ENCODE data around the gene NPNT.

Gene NPNT

GRCh38 chr4:106011387-106011786, 116.1 kb downstream of the NPNT start:
- Histone ChIP-seq H3K79me2 (ENCODE audit: insufficient read depth, low read length) (no peaks in the 10 kb centered on the region), H3K9me2 (ENCODE audit: low read depth, low read length) (no peaks in the 10 kb centered on the region), H3K27me3 (ENCODE audit: insufficient read depth, low read length) (no peaks in the 10 kb centered on the region), H3K4me3 (ENCODE audit: low read depth, low read length, poor library complexity, severe bottlenecking) (no peak overlapping the region), H4K20me1 (ENCODE audit: insufficient read depth, low read length) (no peaks in the 10 kb centered on the region), H3K9me3 (ENCODE audit: low read length) (no peaks in the 10 kb centered on the region), H3F3A (ENCODE audit: insufficient read depth, low read length) (no peaks in the 10 kb centered on the region), H2AFZ (ENCODE audit: low read length) (no peak overlapping the region), H3K9ac (ENCODE audit: low read length) (no peak overlapping the region), H3K4me1 (ENCODE audit: insufficient read depth, low read length, severe bottlenecking) (no peaks in the 10 kb centered on the region), H3K27ac (ENCODE audit: low read depth, low read length, poor library complexity, severe bottlenecking) (no peak overlapping the region), H3K36me3 (ENCODE audit: insufficient read depth, low read length) (no peaks in the 10 kb centered on the region), H3K4me2 (ENCODE audit: low read length) (no peak overlapping the region)
- TF ChIP-seq CTCF (IDR thresholded peaks at IDR 0.05; ENCODE audit: low read length) (no peak), EZH2 (IDR thresholded peaks at IDR 0.05; ENCODE audit: borderline replicate concordance, low read length) (no peak)

GRCh38 chr4:106017975-106018374, 122.7 kb downstream of the NPNT start:
- no peaks in the 10 kb centered on the region for H3K9me3 ChIP-seq (ENCODE audit: low read length)
- H3K27ac ChIP-seq (ENCODE audit: low read depth, low read length, poor library complexity, severe bottlenecking): no peak overlapping the region
- H3K9me2 ChIP-seq (ENCODE audit: low read depth, low read length): no peaks in the 10 kb centered on the region
- no peaks in the 10 kb centered on the region for H3K36me3 ChIP-seq (ENCODE audit: insufficient read depth, low read length)
- no peak overlapping the region for H2AFZ ChIP-seq (ENCODE audit: low read length)
- no peak overlapping the region for H3K4me3 ChIP-seq (ENCODE audit: low read depth, low read length, poor library complexity, severe bottlenecking)
- TF ChIP-seq CTCF (IDR thresholded peaks at IDR 0.05; ENCODE audit: low read length): no peak
- TF ChIP-seq EZH2 (IDR thresholded peaks at IDR 0.05; ENCODE audit: borderline replicate concordance, low read length): no peak
- H3K27me3 ChIP-seq (ENCODE audit: insufficient read depth, low read length): no peaks in the 10 kb centered on the region
- no peaks in the 10 kb centered on the region for H3F3A ChIP-seq (ENCODE audit: insufficient read depth, low read length)
- no peak overlapping the region for H3K9ac ChIP-seq (ENCODE audit: low read length)
- no peak overlapping the region for H3K4me2 ChIP-seq (ENCODE audit: low read length)
- H4K20me1 ChIP-seq (ENCODE audit: insufficient read depth, low read length): no peaks in the 10 kb centered on the region
- no peaks in the 10 kb centered on the region for H3K4me1 ChIP-seq (ENCODE audit: insufficient read depth, low read length, severe bottlenecking)
- no peaks in the 10 kb centered on the region for H3K79me2 ChIP-seq (ENCODE audit: insufficient read depth, low read length)

GRCh38 chr4:106019771-106020170, 124.5 kb downstream of the NPNT start:
- H3K9me2 ChIP-seq (ENCODE audit: low read depth, low read length): no peaks in the 10 kb centered on the region
- H3F3A ChIP-seq (ENCODE audit: insufficient read depth, low read length): no peaks in the 10 kb centered on the region
- H3K79me2 ChIP-seq (ENCODE audit: insufficient read depth, low read length): no peaks in the 10 kb centered on the region
- no peak overlapping the region for H3K4me2 ChIP-seq (ENCODE audit: low read length)
- no peak overlapping the region for H2AFZ ChIP-seq (ENCODE audit: low read length)
- H3K9ac ChIP-seq (ENCODE audit: low read length): no peak overlapping the region
- H3K27me3 ChIP-seq (ENCODE audit: insufficient read depth, low read length): no peaks in the 10 kb centered on the region
- TF ChIP-seq EZH2 (IDR thresholded peaks at IDR 0.05; ENCODE audit: borderline replicate concordance, low read length): no peak
- TF ChIP-seq CTCF (IDR thresholded peaks at IDR 0.05; ENCODE audit: low read length): no peak
- no peaks in the 10 kb centered on the region for H3K9me3 ChIP-seq (ENCODE audit: low read length)
- H3K4me3 ChIP-seq (ENCODE audit: low read depth, low read length, poor library complexity, severe bottlenecking): no peak overlapping the region
- H3K27ac ChIP-seq (ENCODE audit: low read depth, low read length, poor library complexity, severe bottlenecking): no peak overlapping the region
- H3K36me3 ChIP-seq (ENCODE audit: insufficient read depth, low read length): no peaks in the 10 kb centered on the region
- no peaks in the 10 kb centered on the region for H3K4me1 ChIP-seq (ENCODE audit: insufficient read depth, low read length, severe bottlenecking)
- H4K20me1 ChIP-seq (ENCODE audit: insufficient read depth, low read length): no peaks in the 10 kb centered on the region
